Measurements from ENCODE around the gene TMEM187. TPM values are rescaled to one million over a fixed set of nuclear protein-coding genes. Genes with fewer than 3 reads are reported as not detected.
A peak's percentile ranks its signal among the peaks of the same experiment; 100 is the strongest.

The TMEM187 gene
- total and polyA plus RNA-seq, 2 donors (not counting 3 experiments of a cell fraction or from before 2014, with no cell fraction given): 2.6 to 15.7 TPM

- no peak overlapping the region for H3K4me3 ChIP-seq (replicated peaks in 1 of 3; ENCODE audit: insufficient read depth in 1 of 3, low read depth in 1 of 3, low read length in 3 of 3)
- H2AFZ ChIP-seq (ENCODE audit: low read depth, low read length): no peak overlapping the region
- H3K9me3 ChIP-seq (replicated peaks; ENCODE audit: control insufficient read depth, insufficient read depth, low read length): no peaks in the 10 kb centered on the region
- H3K36me3 ChIP-seq (ENCODE audit: control insufficient read depth in 2 of 2, extremely low read depth in 1 of 2, insufficient read depth in 2 of 2, low read length in 2 of 2): peaks cover 0 to 14% of the 10 kb centered on the region in 2 experiments
- H3K27me3 ChIP-seq (ENCODE audit: control insufficient read depth in 2 of 2, insufficient read depth in 2 of 2, low read length in 2 of 2): no peaks in the 10 kb centered on the region
- H3K4me2 ChIP-seq (ENCODE audit: insufficient read depth, low read length): no peak overlapping the region
- intact Hi-C loops (cut with micrococcal nuclease) (no loop called here), dilution Hi-C loops (cut with MboI; ENCODE audit: extremely low pct_ligation_motif_present, low sequenced_read_pairs) (no loop called here)
- peaks cover 30% of the 10 kb centered on the region for H3K79me2 ChIP-seq (ENCODE audit: control insufficient read depth, insufficient read depth, low read length)
- peak overlapping the region; percentile 42 for H3K27ac ChIP-seq (ENCODE audit: insufficient read depth, low read depth, low read length)
- BruUV-seq (replicated peaks): no TSS peak
- no peaks in the 10 kb centered on the region for H4K20me1 ChIP-seq (replicated peaks; ENCODE audit: control insufficient read depth, extremely low read depth, insufficient read depth, low read length)
- FAIRE-seq (peak; percentile 66), DNase-seq (ENCODE audit: low read depth, low spot score) (no peak)
- CTCF ChIA-PET: interaction anchor here (2.2 to 9.0 kb wide), 2 partner anchors 18 to 19 kb away, joined by 10 to 253 read pairs; partner anchors contain the start of gene RENBP
- peaks cover 37% of the 10 kb centered on the region for H3K4me1 ChIP-seq (ENCODE audit: control insufficient read depth, extremely low read depth, insufficient read depth, low read length)
- no peak overlapping the region for H3K9ac ChIP-seq (replicated peaks; ENCODE audit: extremely low read depth, insufficient read depth, low read length)
- POLR2A ChIA-PET: interaction anchor here (0.6 kb wide), 1 partner anchor 163 kb away, joined by 7 read pairs; no protein-coding TSS in a partner anchor
- TF ChIP-seq GATA2 (IDR thresholded peaks at IDR 0.05; ENCODE audit: insufficient read depth, insufficient read length, low read depth, low read length) (no peak), JUN (IDR thresholded peaks at IDR 0.05; ENCODE audit: borderline replicate concordance, insufficient read depth, insufficient read length, low read depth) (no peak)
- no peaks in the 10 kb centered on the region for H3K9me1 ChIP-seq (replicated peaks; ENCODE audit: control insufficient read depth, extremely low read depth, insufficient read depth, low read length)
These were observed 43.0 kb upstream of the TMEM187 start for GRCh38 chrX:153929576-153929975.

DNA sequence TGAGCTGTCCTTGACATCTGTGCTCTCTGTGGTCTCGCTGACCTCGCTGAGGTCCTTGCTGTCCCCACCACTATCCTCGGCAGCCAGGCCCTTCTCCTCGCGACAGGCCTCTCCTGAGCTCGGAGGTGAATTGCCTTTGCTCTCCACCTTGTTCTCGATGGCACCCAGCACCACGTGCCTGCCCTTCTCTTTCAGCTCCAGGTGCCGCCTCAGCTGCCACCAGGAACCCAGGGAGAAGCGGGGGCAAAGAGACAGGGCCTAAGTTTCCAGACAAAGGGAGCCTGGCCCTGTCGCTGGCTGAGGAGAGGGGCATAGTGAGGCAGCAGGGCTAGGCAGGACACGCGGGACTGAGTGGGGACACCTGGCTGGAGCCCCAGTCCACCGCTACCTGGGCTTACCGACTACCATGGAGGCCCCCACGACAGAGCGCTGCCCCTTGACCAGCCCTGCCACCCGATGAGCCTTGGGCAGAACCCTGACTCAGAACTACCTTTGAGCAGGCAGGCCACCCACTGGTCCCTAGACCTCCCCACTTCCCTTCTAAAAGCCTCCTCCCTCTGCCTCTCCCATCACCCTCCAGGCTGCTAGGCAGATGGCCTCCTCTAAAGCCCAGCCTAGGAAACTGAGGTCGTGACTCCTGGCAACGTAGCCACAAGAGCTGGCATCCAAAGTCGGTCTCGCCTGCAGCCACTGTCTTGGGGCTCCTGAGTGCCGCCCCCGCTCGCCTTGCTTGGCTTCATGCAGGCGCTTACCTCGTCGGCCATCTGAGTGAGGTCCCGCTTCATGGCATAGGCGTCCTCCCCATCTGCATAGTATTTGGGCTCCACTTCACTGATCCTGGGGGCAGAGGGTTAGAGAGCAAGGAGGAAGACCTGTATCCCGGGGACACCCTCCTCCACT, 42.3 kb upstream of the TMEM187 start:
- Histone ChIP-seq H2AFZ (ENCODE audit: low read depth, low read length) (no peak overlapping the region), H3K27me3 (ENCODE audit: control insufficient read depth in 2 of 2, insufficient read depth in 2 of 2, low read length in 2 of 2) (no peaks in the 10 kb centered on the region), H3K79me2 (ENCODE audit: control insufficient read depth, insufficient read depth, low read length) (peaks cover 30% of the 10 kb centered on the region), H3K36me3 (ENCODE audit: control insufficient read depth in 2 of 2, extremely low read depth in 1 of 2, insufficient read depth in 2 of 2, low read length in 2 of 2) (peaks cover 0 to 14% of the 10 kb centered on the region in 2 experiments), H3K4me1 (ENCODE audit: control insufficient read depth, extremely low read depth, insufficient read depth, low read length) (peaks cover 30% of the 10 kb centered on the region), H3K9me3 (replicated peaks; ENCODE audit: control insufficient read depth, insufficient read depth, low read length) (no peaks in the 10 kb centered on the region), H3K9me1 (replicated peaks; ENCODE audit: control insufficient read depth, extremely low read depth, insufficient read depth, low read length) (no peaks in the 10 kb centered on the region), H3K27ac (ENCODE audit: insufficient read depth, low read depth, low read length) (peak overlapping the region; percentile 25), H4K20me1 (replicated peaks; ENCODE audit: control insufficient read depth, extremely low read depth, insufficient read depth, low read length) (no peaks in the 10 kb centered on the region), H3K4me2 (ENCODE audit: insufficient read depth, low read length) (no peak overlapping the region), H3K9ac (replicated peaks; ENCODE audit: extremely low read depth, insufficient read depth, low read length) (no peak overlapping the region), H3K4me3 (replicated peaks in 1 of 3; ENCODE audit: insufficient read depth in 1 of 3, low read depth in 1 of 3, low read length in 3 of 3) (no peak overlapping the region)
- ChIA-PET CTCF (interaction anchor here (2.2 kb wide), 1 partner anchor 17 kb away, joined by 10 read pairs; no protein-coding TSS in a partner anchor), POLR2A (no interaction called here)
- dilution Hi-C loops (cut with MboI; ENCODE audit: extremely low pct_ligation_motif_present, low sequenced_read_pairs): no loop called here
- intact Hi-C loops (cut with micrococcal nuclease): no loop called here
- TF ChIP-seq MAX (IDR thresholded peaks at IDR 0.05; ENCODE audit: insufficient read depth, insufficient read length) (no peak), POLR2A (IDR thresholded peaks at IDR 0.05; ENCODE audit: low read depth, low read length) (no peak), POLR2AphosphoS5 (IDR thresholded peaks at IDR 0.05; ENCODE audit: insufficient read depth, low read depth, low read length) (no peak), EZH2 (IDR thresholded peaks at IDR 0.05; ENCODE audit: borderline replicate concordance, low read depth, low read length, severe bottlenecking) (no peak), GATA2 (IDR thresholded peaks at IDR 0.05; ENCODE audit: insufficient read depth, insufficient read length, low read depth, low read length) (no peak), CTCF (IDR thresholded peaks at IDR 0.05; ENCODE audit: extremely low read depth in 1 of 2, insufficient read depth in 1 of 2, low read depth in 1 of 2, low read length in 2 of 2) (no peak), MYC (IDR thresholded peaks at IDR 0.05; ENCODE audit: low read depth, low read length) (no peak), FOS (IDR thresholded peaks at IDR 0.05; ENCODE audit: borderline replicate concordance, insufficient read depth, low read length) (no peak), JUN (IDR thresholded peaks at IDR 0.05; ENCODE audit: borderline replicate concordance, insufficient read depth, insufficient read length, low read depth) (no peak)
- FAIRE-seq: no peak
- DNase-seq (ENCODE audit: low read depth, low spot score): no peak
- BruUV-seq (replicated peaks): no TSS peak

Data from endothelial cell of umbilical vein (primary cell).